Osteoblast (primary cell): ENCODE data around the gene ANKLE2. TPM values are rescaled to one million over a fixed set of nuclear protein-coding genes. Genes with fewer than 3 reads are reported as not detected.
A peak's percentile ranks its signal among the peaks of the same experiment; 100 is the strongest.
"Not testable (repeated sequence)": the region's sequence is repeated elsewhere in the genome, so short reads cannot be mapped to it uniquely, and the experiment has no call there.

ENCODE experiments used
- DNase-seq: peaks from one replicate; pipeline ENCODE4 v3.0.0; 2011; ENCODE audit warnings: low spot score, mixed read lengths; ENCODE audit not compliant: insufficient read length; ENCODE audit errors: missing footprints
- H2AFZ ChIP-seq: 2 replicates; pipeline ENCODE4 v1.6.0; 2011; ENCODE audit warnings: mild to moderate bottlenecking, low read length
- H3K27ac ChIP-seq: 2 replicates; pipeline ENCODE4 v1.5.1; 2011; ENCODE audit warnings: mild to moderate bottlenecking, low read depth, low read length, moderate library complexity
- H3K27me3 ChIP-seq: 2 replicates; pipeline ENCODE4 v1.6.0; 2012; ENCODE audit warnings: mild to moderate bottlenecking, control low read depth, inconsistent platforms, low read length, moderate library complexity; ENCODE audit not compliant: insufficient read depth
- H3K36me3 ChIP-seq: 2 replicates; pipeline ENCODE4 v1.5.1; 2011; ENCODE audit warnings: mild to moderate bottlenecking, low read length, control low read depth, moderate library complexity; ENCODE audit not compliant: insufficient read depth
- H3K4me1 ChIP-seq: 2 replicates; pipeline ENCODE4 v1.5.1; 2011; ENCODE audit warnings: mild to moderate bottlenecking, low read length, control low read depth, moderate library complexity; ENCODE audit not compliant: insufficient read depth
- H3K4me2 ChIP-seq: 2 replicates; pipeline ENCODE4 v1.6.0; 2011; ENCODE audit warnings: mild to moderate bottlenecking, low read length; ENCODE audit not compliant: insufficient read depth
- H3K4me3 ChIP-seq: fragments of 200-600 bp; sonication (generic); 3 replicates; pipeline ENCODE4 v1.5.1; 2012; ENCODE audit warnings: mild to moderate bottlenecking, low read length, inconsistent platforms; ENCODE audit not compliant: insufficient read depth
- H3K79me2 ChIP-seq: 2 replicates; pipeline ENCODE4 v1.6.0; 2012; ENCODE audit warnings: mild to moderate bottlenecking, low read length, control low read depth, inconsistent platforms; ENCODE audit not compliant: insufficient read depth
- H3K9me3 ChIP-seq: 2 replicates; pipeline ENCODE4 v1.5.1; 2011; ENCODE audit warnings: low read depth, low read length, control low read depth
- H4K20me1 ChIP-seq: 2 replicates; pipeline ENCODE4 v1.6.0; 2012; ENCODE audit warnings: mild to moderate bottlenecking, low read length, control low read depth; ENCODE audit not compliant: insufficient read depth
- total RNA-seq: library from RNA; depleted of rRNA; stranded (reverse); fragments of >200 nt; gene quantifications from 2 replicates; pipeline ENCODE4 v1.2.3, GENCODE V29; 2012
- TF ChIP-seq, protein P1 (sequence below): IDR thresholded peaks from 2 replicates; pipeline ENCODE4 v1.5.1; 2011; ENCODE audit warnings: mild to moderate bottlenecking, low read depth, low read length, moderate library complexity; ENCODE audit errors: extremely low read depth

Gene ANKLE2
- total RNA-seq, 1 donor = 86.1 TPM

DNA sequence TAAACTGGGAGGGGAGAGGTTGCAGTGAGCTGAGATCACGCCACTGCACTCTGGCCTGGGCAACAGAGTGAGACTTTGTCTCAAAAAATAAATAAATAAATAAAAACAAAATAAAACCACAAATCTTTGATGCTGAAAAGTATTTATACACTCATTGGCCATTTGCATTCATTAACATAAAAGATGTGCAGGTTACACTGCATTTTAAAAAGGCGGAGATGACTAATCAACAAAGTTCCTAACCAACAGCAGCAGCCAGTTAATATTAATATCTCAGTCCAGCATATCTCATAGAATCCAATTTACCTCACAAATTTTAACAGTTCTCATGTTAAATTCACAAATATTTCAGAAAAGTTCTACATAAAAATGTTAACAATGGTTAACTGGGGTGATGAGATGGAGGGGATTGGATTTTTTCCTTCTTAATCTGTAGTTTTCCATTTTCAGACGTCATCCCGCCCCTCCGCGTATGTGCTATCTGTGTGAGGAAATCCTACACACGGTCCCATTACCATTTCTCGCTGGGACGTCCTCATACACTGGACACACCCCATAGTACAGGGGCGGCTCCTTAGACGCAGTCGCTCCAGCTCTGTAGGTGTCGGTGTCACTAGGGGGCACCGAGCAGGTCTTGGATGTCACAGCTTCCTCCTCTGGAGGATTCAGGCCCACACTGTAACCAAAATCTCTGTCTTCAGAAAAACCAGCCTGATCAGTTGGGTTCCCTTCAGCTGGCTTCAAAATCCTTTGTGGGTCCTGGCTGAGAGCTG, 7.3 kb downstream of the ANKLE2 start:
- no peak overlapping the region for H3K4me3 ChIP-seq
- no peaks in the 10 kb centered on the region for H3K27me3 ChIP-seq
- H3K27ac ChIP-seq = no peak overlapping the region
- peaks cover 63% of the 10 kb centered on the region for H3K36me3 ChIP-seq
- no peak overlapping the region for H2AFZ ChIP-seq
- TF ChIP-seq, protein P1, sequence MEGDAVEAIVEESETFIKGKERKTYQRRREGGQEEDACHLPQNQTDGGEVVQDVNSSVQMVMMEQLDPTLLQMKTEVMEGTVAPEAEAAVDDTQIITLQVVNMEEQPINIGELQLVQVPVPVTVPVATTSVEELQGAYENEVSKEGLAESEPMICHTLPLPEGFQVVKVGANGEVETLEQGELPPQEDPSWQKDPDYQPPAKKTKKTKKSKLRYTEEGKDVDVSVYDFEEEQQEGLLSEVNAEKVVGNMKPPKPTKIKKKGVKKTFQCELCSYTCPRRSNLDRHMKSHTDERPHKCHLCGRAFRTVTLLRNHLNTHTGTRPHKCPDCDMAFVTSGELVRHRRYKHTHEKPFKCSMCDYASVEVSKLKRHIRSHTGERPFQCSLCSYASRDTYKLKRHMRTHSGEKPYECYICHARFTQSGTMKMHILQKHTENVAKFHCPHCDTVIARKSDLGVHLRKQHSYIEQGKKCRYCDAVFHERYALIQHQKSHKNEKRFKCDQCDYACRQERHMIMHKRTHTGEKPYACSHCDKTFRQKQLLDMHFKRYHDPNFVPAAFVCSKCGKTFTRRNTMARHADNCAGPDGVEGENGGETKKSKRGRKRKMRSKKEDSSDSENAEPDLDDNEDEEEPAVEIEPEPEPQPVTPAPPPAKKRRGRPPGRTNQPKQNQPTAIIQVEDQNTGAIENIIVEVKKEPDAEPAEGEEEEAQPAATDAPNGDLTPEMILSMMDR = no peak
- no peaks in the 10 kb centered on the region for H3K4me1 ChIP-seq
- no peaks in the 10 kb centered on the region for H3K9me3 ChIP-seq
- no peak for DNase-seq
- peaks cover 94% of the 10 kb centered on the region for H3K79me2 ChIP-seq
- H4K20me1 ChIP-seq = peaks cover 53% of the 10 kb centered on the region
- no peak overlapping the region for H3K4me2 ChIP-seq

DNA sequence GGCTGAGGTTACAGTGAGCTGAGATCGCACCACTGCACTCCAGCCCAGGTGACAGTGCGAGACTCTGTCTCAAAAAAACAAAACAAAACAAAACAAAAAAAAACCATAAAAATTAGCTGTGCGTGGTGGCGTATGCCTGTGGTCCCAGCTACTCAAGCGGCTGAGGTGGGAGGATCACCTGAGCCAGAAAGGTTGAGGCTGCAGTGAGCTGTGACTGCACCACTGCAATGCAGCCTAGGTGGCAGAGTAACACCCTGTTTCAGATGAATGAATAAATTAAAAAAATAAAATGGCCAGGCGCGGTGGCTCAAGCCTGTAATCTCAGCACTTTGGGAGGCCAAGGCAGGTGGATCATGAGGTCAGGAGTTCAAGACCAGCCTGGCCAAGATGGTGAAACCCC, 8.0 kb downstream of the ANKLE2 start:
- DNase-seq, H3K27me3 ChIP-seq, H2AFZ ChIP-seq, H3K27ac ChIP-seq, H3K4me3 ChIP-seq, H3K9me3 ChIP-seq, H3K4me2 ChIP-seq, H3K4me1 ChIP-seq: not testable (repeated sequence)
- Histone ChIP-seq H3K36me3 (peaks cover 61% of the 10 kb centered on the region), H3K79me2 (peaks cover 91% of the 10 kb centered on the region), H4K20me1 (peaks cover 48% of the 10 kb centered on the region)

DNA sequence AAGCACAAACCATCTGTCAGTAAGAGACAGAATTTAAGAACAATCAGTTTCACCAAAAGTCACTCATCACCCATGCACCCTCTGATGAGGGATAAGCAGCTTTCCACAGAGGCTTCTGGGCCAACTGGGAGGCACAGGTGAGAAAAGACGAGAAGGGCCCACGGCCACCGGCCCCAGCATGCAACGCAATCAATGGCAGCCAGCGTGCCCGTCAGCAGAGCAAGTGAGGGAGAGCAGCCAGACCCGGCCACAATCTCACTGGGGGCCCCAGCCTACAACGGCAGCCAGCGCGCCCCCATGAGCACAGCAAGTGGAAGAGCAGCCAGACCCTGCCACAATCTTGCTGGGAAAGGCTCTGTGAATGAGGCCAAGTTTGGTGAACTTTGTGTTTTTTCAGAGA, 13.3 kb downstream of the ANKLE2 start:
- Histone ChIP-seq H3K27ac (no peak overlapping the region), H3K27me3 (no peaks in the 10 kb centered on the region), H3K79me2 (peaks cover 90% of the 10 kb centered on the region), H4K20me1 (peaks cover 60% of the 10 kb centered on the region), H3K36me3 (peaks cover 87% of the 10 kb centered on the region), H3K4me2 (no peak overlapping the region), H3K4me3 (no peak overlapping the region), H3K9me3 (no peaks in the 10 kb centered on the region), H3K4me1 (no peaks in the 10 kb centered on the region), H2AFZ (no peak overlapping the region)
- DNase-seq = no peak
- TF ChIP-seq, protein P1 = no peak

DNA sequence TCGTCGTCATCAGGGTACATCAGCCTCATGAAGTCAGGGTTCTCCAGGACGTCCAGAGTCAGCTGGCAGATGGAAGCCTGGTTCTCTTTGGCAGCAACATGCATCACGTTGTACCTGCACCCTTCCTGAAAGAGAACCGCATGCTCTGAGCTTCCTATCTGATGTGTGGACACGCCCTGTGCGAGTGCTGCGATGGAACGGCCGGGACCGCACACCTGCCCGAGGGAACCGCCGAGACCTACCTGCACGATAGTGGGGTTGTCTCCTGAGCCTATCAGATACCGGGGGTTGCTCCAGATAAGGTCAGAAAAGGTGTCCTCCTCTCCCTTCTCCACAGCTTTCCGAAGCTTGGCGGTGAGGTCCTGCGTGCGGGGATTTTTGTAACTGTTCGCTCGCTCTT, 13.7 kb downstream of the ANKLE2 start:
- H3K36me3 ChIP-seq = peaks cover 86% of the 10 kb centered on the region
- no peak overlapping the region for H3K4me2 ChIP-seq
- no peaks in the 10 kb centered on the region for H3K4me1 ChIP-seq
- TF ChIP-seq, protein P1 = no peak
- H3K9me3 ChIP-seq = no peaks in the 10 kb centered on the region
- H3K27me3 ChIP-seq = no peaks in the 10 kb centered on the region
- H4K20me1 ChIP-seq = peaks cover 59% of the 10 kb centered on the region
- peaks cover 90% of the 10 kb centered on the region for H3K79me2 ChIP-seq
- H3K27ac ChIP-seq = no peak overlapping the region
- no peak overlapping the region for H2AFZ ChIP-seq
- no peak overlapping the region for H3K4me3 ChIP-seq
- peak; percentile 57 for DNase-seq
